GM06990 (cell line): ENCODE results near the gene RHOU.

Source experiments
- DNase-seq: peaks from one replicate; pipeline ENCODE4 v3.0.0-alpha.2; 2011; ENCODE audit not compliant: insufficient read length; ENCODE audit errors: extremely low read depth
- H3K27me3 ChIP-seq: replicated peaks from 2 replicates; pipeline ENCODE4 v1.6.0; 2011; ENCODE audit warnings: low read length; ENCODE audit not compliant: control insufficient read depth, insufficient read depth
- H3K36me3 ChIP-seq: 2 replicates; pipeline ENCODE4 v1.5.1; 2011; ENCODE audit warnings: low read length; ENCODE audit not compliant: control insufficient read depth, insufficient read depth
- H3K4me3 ChIP-seq: replicated peaks from 2 replicates; pipeline ENCODE4 v1.5.1; 2011; ENCODE audit warnings: low read depth, mild to moderate bottlenecking, control low read depth, low read length
- CTCF ChIP-seq: IDR thresholded peaks from 2 replicates; pipeline ENCODE4 v1.5.1; 2011; ENCODE audit warnings: low read length, control low read depth, mild to moderate bottlenecking, inconsistent platforms; ENCODE audit not compliant: insufficient read depth, poor library complexity, severe bottlenecking

The RHOU gene

GRCh38 chr1:228732426-228732825 lies 2.9 kb upstream of the RHOU start:
- peaks cover 6% of the 10 kb centered on the region for H3K27me3 ChIP-seq
- DNase-seq = no peak
- TF ChIP-seq CTCF = no peak
- H3K4me3 ChIP-seq = no peak overlapping the region
- no peaks in the 10 kb centered on the region for H3K36me3 ChIP-seq

DNA sequence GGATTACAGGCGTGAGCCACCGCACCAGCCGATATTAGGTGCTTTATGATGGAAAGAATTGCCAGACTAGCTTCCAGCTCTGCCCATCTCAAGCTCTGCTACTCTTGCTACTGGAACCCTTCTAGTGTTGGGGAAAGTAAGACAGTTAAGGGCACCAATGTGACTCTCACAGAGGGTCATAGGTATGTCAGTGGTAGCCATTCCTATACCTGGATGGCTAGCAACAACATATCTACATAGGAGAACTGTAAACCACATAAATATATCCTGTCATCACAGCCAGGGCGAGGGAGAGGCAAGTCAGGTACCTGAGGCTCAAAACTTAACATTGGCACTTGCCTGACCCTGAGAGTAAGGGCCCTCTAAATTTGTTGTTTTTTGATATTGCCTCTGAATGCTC lies 1.7 kb upstream of the RHOU start:
- Histone ChIP-seq H3K27me3 (peaks cover 4% of the 10 kb centered on the region), H3K4me3 (no peak overlapping the region), H3K36me3 (no peaks in the 10 kb centered on the region)
- TF ChIP-seq CTCF = no peak
- no peak for DNase-seq

DNA sequence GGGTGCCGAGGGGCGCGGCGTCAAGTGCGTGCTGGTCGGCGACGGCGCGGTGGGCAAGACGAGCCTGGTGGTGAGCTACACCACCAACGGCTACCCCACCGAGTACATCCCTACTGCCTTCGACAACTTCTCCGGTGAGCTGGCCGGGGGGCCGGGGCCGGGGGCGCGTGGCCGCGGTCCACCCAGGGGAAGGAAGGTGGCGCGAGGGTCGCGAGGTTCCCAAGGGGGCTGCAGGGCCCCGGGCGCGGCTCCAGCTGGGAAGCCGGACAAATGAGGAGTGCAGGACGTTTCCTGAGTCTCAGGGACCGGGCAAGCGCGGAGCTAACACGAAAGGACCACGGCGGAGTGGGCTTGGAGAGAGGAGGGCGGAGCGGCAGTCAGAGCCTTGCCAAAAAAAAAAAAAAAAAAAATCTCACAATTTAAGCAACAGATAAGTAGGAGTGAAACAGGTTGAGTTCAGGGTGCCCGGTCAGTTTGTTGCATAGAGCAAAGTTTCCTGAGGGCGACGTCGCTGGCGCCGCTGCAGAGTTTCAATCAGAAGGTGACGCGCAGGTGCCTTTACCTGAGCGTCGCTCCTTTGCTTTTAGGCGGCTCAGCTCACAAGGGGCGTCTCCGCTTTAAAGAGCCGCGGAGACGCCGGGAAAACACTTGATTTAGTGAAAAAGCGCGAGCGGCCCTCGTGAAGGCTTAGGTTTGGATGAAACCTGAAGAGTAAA lies 750 bp downstream of the RHOU start:
- no peak for DNase-seq
- no peak for TF ChIP-seq CTCF
- no peaks in the 10 kb centered on the region for H3K36me3 ChIP-seq
- peaks cover 3% of the 10 kb centered on the region for H3K27me3 ChIP-seq
- no peak overlapping the region for H3K4me3 ChIP-seq

- H3K36me3 ChIP-seq = no peaks in the 10 kb centered on the region
- no peak for DNase-seq
- H3K27me3 ChIP-seq = peaks cover 3% of the 10 kb centered on the region
- H3K4me3 ChIP-seq = no peak overlapping the region
- no peak for TF ChIP-seq CTCF
Observed at GRCh38 chr1:228736844-228737445, 1.7 kb downstream of the RHOU start.

DNA sequence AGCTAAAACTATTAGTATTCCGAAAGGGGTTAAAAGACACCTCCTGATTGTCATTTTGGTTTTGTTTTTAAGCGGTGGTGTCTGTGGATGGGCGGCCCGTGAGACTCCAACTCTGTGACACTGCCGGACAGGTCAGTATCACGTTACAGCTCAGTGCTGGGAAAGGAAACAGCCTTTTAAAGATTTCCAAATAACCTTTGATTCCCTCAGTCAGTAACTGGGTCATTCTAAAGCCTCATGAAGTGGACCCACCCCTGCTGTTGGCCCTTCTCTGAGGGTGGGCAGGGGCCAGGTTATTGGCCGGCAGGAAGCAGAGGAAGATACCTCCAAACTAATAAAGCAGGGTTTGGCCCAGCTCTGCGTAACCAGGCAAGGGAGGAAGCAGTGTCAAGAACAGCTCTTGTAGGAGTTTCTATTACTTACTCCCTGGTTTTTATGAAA lies 2.3 kb downstream of the RHOU start:
- Histone ChIP-seq H3K4me3 (no peak overlapping the region), H3K36me3 (no peaks in the 10 kb centered on the region), H3K27me3 (peaks cover 3% of the 10 kb centered on the region)
- no peak for DNase-seq
- TF ChIP-seq CTCF = no peak

GRCh38 chr1:228739826-228740225 lies 4.5 kb downstream of the RHOU start:
- DNase-seq = no peak
- no peak for TF ChIP-seq CTCF
- H3K27me3 ChIP-seq = peaks cover 2% of the 10 kb centered on the region
- no peaks in the 10 kb centered on the region for H3K36me3 ChIP-seq
- no peak overlapping the region for H3K4me3 ChIP-seq
